ENCODE measurements around the gene TMEM8B.

Gene TMEM8B

GRCh38 chr9:35797311-35798109, 31.5 kb upstream of the TMEM8B start:
- no peak overlapping the region for H3K18ac ChIP-seq (ENCODE audit: low read length)
- no CpG with 5 or more reads among the region's 6 CpGs for WGBS, 2 donors (ENCODE audit: extremely low coverage in 2 of 2, insufficient read length in 2 of 2, insufficient replicate concordance in 1 of 2)
- peaks cover under 1% of the 10 kb centered on the region for H3K79me1 ChIP-seq (ENCODE audit: low read depth, low read length)
- H3K27me3 ChIP-seq (ENCODE audit: control insufficient read depth in 3 of 3, insufficient read depth in 3 of 3, low read depth in 1 of 3, low read length in 3 of 3), result peaks cover 0 to 53% (median 0%) of the 10 kb centered on the region in 3 experiments
- H3K14ac ChIP-seq (ENCODE audit: low read length), result no peak overlapping the region
- H3K4me2 ChIP-seq (ENCODE audit: insufficient read depth, low read length, poor library complexity, severe bottlenecking), result no peak overlapping the region
- H3K23ac ChIP-seq (ENCODE audit: low read depth, low read length, poor library complexity), result no peak overlapping the region
- no peaks in the 10 kb centered on the region for H3K9me3 ChIP-seq (replicated peaks in 1 of 2; ENCODE audit: control insufficient read depth in 2 of 2, insufficient read depth in 1 of 2, low read depth in 1 of 2, low read length in 2 of 2)
- no peak overlapping the region for H2BK15ac ChIP-seq (ENCODE audit: low read length)
- H3K4ac ChIP-seq (ENCODE audit: low read length), result no peak overlapping the region
- H3K4me1 ChIP-seq (ENCODE audit: control insufficient read depth in 2 of 2, insufficient read depth in 1 of 2, low read depth in 1 of 2, low read length in 2 of 2), result no peaks in the 10 kb centered on the region
- DNase-seq (ENCODE audit: low spot score), result no peak
- no peak overlapping the region for H3K4me3 ChIP-seq (ENCODE audit: low read length in 2 of 2)
- H2AK5ac ChIP-seq (ENCODE audit: low read depth, low read length), result no peak overlapping the region
- no peak overlapping the region for H3K27ac ChIP-seq (replicated peaks; ENCODE audit: low read length)
- H3K9ac ChIP-seq (ENCODE audit: low read depth, low read length, poor library complexity), result no peak overlapping the region
- H2BK5ac ChIP-seq (ENCODE audit: low read length), result no peak overlapping the region
- peaks cover 0 to 18% of the 10 kb centered on the region in 2 donors for H3K36me3 ChIP-seq (replicated peaks in 1 of 2; ENCODE audit: control insufficient read depth in 2 of 2, insufficient read depth in 2 of 2, low read length in 2 of 2)
- no peak overlapping the region for H4K91ac ChIP-seq (ENCODE audit: low read depth, low read length, poor library complexity)
- no peak overlapping the region for H4K8ac ChIP-seq (ENCODE audit: low read depth, low read length)
- no peak overlapping the region for H2AFZ ChIP-seq (ENCODE audit: low read length)
- H2BK12ac ChIP-seq (ENCODE audit: low read length), result no peak overlapping the region
- H2BK120ac ChIP-seq (ENCODE audit: low read depth, low read length), result no peak overlapping the region

- Histone ChIP-seq H2AK5ac (ENCODE audit: low read depth, low read length) (no peak overlapping the region), H3K36me3 (replicated peaks in 1 of 2; ENCODE audit: control insufficient read depth in 2 of 2, insufficient read depth in 2 of 2, low read length in 2 of 2) (peaks cover 0 to 16% of the 10 kb centered on the region in 2 donors), H3K9me3 (replicated peaks in 1 of 2; ENCODE audit: control insufficient read depth in 2 of 2, insufficient read depth in 1 of 2, low read depth in 1 of 2, low read length in 2 of 2) (no peaks in the 10 kb centered on the region), H3K4me3 (ENCODE audit: low read length in 2 of 2) (no peak overlapping the region), H4K8ac (ENCODE audit: low read depth, low read length) (no peak overlapping the region), H3K4me2 (ENCODE audit: insufficient read depth, low read length, poor library complexity, severe bottlenecking) (no peak overlapping the region), H3K4ac (ENCODE audit: low read length) (no peak overlapping the region), H2BK15ac (ENCODE audit: low read length) (no peak overlapping the region), H2BK120ac (ENCODE audit: low read depth, low read length) (no peak overlapping the region), H4K91ac (ENCODE audit: low read depth, low read length, poor library complexity) (no peak overlapping the region), H2BK12ac (ENCODE audit: low read length) (no peak overlapping the region), H3K14ac (ENCODE audit: low read length) (no peak overlapping the region), H2AFZ (ENCODE audit: low read length) (no peak overlapping the region), H3K27me3 (ENCODE audit: control insufficient read depth in 3 of 3, insufficient read depth in 3 of 3, low read depth in 1 of 3, low read length in 3 of 3) (peaks cover 0 to 51% (median 0%) of the 10 kb centered on the region in 3 experiments), H3K23ac (ENCODE audit: low read depth, low read length, poor library complexity) (no peak overlapping the region), H3K18ac (ENCODE audit: low read length) (no peak overlapping the region), H3K9ac (ENCODE audit: low read depth, low read length, poor library complexity) (no peak overlapping the region), H3K4me1 (ENCODE audit: control insufficient read depth in 2 of 2, insufficient read depth in 1 of 2, low read depth in 1 of 2, low read length in 2 of 2) (no peaks in the 10 kb centered on the region), H3K27ac (replicated peaks; ENCODE audit: low read length) (no peak overlapping the region), H2BK5ac (ENCODE audit: low read length) (no peak overlapping the region), H3K79me1 (ENCODE audit: low read depth, low read length) (no peaks in the 10 kb centered on the region)
- DNase-seq (ENCODE audit: low spot score), result no peak
- WGBS, 2 donors (ENCODE audit: extremely low coverage in 2 of 2, insufficient read length in 2 of 2, insufficient replicate concordance in 1 of 2), result no CpG with 5 or more reads among the region's 4 CpGs
These were observed 30.2 kb upstream of the TMEM8B start for GRCh38 chr9:35798658-35799374.

GRCh38 chr9:35800530-35800929, 28.5 kb upstream of the TMEM8B start:
- no peaks in the 10 kb centered on the region for H3K79me1 ChIP-seq (ENCODE audit: low read depth, low read length)
- no peak overlapping the region for H2BK12ac ChIP-seq (ENCODE audit: low read length)
- H2BK120ac ChIP-seq (ENCODE audit: low read depth, low read length), result no peak overlapping the region
- no peak overlapping the region for H3K14ac ChIP-seq (ENCODE audit: low read length)
- no peak overlapping the region for H4K8ac ChIP-seq (ENCODE audit: low read depth, low read length)
- H3K9ac ChIP-seq (ENCODE audit: low read depth, low read length, poor library complexity), result peak overlapping the region; percentile 31
- H3K23ac ChIP-seq (ENCODE audit: low read depth, low read length, poor library complexity), result peak overlapping the region; percentile 5
- H2AK5ac ChIP-seq (ENCODE audit: low read depth, low read length), result no peak overlapping the region
- no peak overlapping the region for H2BK15ac ChIP-seq (ENCODE audit: low read length)
- WGBS, 2 donors (ENCODE audit: extremely low coverage in 2 of 2, insufficient read length in 2 of 2, insufficient replicate concordance in 1 of 2), result no CpG with 5 or more reads among the region's 7 CpGs
- peaks cover 0 to 19% of the 10 kb centered on the region in 2 donors for H3K36me3 ChIP-seq (replicated peaks in 1 of 2; ENCODE audit: control insufficient read depth in 2 of 2, insufficient read depth in 2 of 2, low read length in 2 of 2)
- H3K27ac ChIP-seq (replicated peaks; ENCODE audit: low read length), result no peak overlapping the region
- H3K4ac ChIP-seq (ENCODE audit: low read length), result no peak overlapping the region
- no peak overlapping the region for H2AFZ ChIP-seq (ENCODE audit: low read length)
- H3K4me1 ChIP-seq (ENCODE audit: control insufficient read depth in 2 of 2, insufficient read depth in 1 of 2, low read depth in 1 of 2, low read length in 2 of 2), result no peaks in the 10 kb centered on the region
- peaks cover 0 to 59% (median 0%) of the 10 kb centered on the region in 3 experiments for H3K27me3 ChIP-seq (ENCODE audit: control insufficient read depth in 3 of 3, insufficient read depth in 3 of 3, low read depth in 1 of 3, low read length in 3 of 3)
- H3K9me3 ChIP-seq (replicated peaks in 1 of 2; ENCODE audit: control insufficient read depth in 2 of 2, insufficient read depth in 1 of 2, low read depth in 1 of 2, low read length in 2 of 2), result no peaks in the 10 kb centered on the region
- H3K18ac ChIP-seq (ENCODE audit: low read length), result no peak overlapping the region
- no peak overlapping the region for H4K91ac ChIP-seq (ENCODE audit: low read depth, low read length, poor library complexity)
- H3K4me2 ChIP-seq (ENCODE audit: insufficient read depth, low read length, poor library complexity, severe bottlenecking), result no peak overlapping the region
- H2BK5ac ChIP-seq (ENCODE audit: low read length), result no peak overlapping the region
- DNase-seq (ENCODE audit: low spot score), result no peak
- H3K4me3 ChIP-seq (ENCODE audit: low read length in 2 of 2), result no peak overlapping the region
